DMS114 treated with DMSO at 0.1 percent for 48 hours (cell line): ENCODE measurements around the gene KLRB1.
"Not testable (repeated sequence)": the region's sequence is repeated elsewhere in the genome, so short reads cannot be mapped to it uniquely, and the experiment has no call there.

Experiments used
- DNase-seq: peaks from one replicate; lab custom pipeline; 2025; ENCODE audit not compliant: unreplicated experiment; lab: John Stamatoyannopoulos, UW

Gene KLRB1

DNA sequence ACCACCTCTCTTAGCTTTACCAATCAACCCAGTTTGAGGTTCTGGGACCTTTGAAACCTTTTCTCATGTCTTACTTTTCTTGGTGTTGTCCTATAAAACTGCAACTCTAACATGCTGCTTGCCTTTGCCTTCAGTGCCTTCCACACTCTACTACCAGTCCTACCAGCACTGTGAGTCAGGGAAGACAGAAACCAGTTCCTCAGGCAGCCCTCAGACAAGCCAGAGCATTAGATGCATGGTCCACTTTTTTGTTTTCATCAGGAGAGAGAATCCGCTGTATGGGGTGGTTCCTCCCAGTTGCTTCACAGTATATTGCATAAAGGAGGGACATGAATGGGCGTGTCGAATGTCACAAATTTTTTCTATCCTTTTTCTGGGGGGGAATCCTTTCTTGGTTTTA, 17.3 kb upstream of the KLRB1 start:
- no peak for DNase-seq

DNA sequence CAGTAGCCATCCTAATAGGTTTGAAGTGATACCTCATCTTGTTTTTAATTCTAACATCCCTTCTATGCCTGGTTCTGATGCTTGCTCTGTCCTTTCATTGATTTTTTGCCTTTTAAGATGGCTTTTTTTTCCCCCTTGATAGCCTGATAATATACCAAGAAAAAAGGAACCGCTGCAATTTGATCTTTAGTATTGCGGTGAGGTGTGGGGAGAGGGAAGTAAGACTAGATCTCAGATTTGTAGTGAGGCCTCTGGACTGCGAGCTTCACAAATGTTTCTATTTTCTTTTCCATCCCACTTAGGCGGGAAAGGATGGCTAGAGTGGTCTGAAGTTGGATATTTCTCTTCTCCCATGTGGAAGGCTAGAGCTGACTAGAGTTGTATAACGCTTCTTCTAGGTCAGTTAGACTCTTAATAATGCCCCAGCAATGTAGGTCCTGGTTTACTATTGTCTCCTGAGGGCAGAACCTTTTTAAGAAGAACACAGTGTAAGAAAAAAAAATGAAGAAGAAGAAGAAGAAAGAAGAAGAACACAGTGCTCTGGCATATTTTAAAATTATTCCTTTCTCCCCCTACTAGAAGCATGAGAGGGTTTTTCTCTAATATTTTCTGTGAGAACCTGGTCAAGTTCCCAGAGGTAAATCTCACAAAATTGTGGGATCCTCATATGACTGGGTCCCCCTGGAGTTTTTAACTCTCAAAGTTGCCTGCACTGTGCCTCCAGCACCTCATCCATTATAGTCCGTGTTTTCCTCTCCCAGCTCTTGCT, 11.9 kb upstream of the KLRB1 start:
- no peak for DNase-seq

DNA sequence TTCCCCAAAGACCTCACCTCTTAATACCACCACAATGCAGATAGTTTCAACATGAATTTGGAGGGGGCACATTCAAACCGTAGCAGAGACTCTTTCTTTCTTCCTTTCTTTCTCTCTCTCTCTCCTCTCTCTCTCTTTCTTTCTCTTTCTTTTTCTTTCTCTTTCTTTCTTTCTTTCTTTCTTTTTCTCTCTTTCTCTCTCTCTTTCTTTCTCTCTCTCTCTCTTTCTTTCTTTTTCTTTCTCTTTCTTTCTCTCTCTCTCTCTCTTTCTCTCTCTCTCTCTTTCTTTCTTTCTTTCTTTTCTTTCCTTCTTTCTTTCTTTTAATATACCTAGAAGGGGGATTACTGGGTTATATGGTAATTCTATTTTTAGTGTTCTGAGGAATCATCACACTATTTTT, 11.2 kb upstream of the KLRB1 start:
- not testable (repeated sequence) for DNase-seq

DNA sequence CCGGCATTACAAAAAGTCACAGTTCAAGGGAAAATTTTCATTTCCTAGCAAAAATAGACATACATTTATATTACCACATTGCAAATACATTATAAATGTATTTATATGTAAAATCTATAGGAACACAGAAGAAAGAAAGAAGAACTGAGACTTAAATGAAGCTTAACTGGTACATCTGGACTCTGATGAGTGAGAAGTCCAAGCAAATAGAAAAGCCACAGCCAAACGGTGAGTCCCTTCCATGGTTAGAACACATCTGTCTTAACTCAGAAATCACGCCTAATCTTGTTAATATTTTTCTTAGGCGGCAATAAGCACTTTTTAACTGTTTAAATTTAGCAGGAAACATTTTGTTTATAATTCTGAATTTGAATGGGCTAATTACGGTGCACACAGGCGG, 9.4 kb upstream of the KLRB1 start:
- DNase-seq = no peak

DNA sequence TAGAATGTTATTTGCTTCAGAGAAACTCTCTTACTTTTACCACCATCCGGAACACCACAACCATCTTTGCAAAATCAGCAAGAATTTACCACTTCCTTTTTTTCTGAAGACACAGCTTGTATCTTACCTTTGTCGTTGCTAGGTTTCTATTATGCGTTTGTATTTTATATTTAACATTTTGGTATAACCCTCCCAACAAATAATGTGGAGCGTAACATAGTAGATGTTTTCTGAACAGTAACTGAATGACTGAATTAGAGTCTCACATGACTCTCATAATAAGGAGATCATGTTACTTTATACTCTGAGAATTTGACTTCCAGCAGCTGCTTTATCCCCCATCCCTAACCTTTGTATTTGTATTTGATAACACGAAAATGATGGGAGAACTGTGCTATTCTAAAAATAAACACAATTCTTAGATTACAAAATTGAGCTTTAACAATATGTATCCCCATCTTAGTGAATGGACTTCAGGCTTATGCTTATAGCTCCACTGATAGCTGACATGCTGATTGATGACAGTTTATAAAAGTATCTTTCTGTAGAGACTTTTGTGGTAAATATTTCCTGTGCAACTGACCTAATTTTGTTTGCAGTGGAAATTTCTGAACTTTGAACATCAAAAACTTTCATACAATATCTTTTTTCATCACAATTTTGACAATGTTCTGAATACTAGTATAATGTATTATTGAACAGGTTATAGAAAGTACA, 7.9 kb upstream of the KLRB1 start:
- DNase-seq = no peak

DNA sequence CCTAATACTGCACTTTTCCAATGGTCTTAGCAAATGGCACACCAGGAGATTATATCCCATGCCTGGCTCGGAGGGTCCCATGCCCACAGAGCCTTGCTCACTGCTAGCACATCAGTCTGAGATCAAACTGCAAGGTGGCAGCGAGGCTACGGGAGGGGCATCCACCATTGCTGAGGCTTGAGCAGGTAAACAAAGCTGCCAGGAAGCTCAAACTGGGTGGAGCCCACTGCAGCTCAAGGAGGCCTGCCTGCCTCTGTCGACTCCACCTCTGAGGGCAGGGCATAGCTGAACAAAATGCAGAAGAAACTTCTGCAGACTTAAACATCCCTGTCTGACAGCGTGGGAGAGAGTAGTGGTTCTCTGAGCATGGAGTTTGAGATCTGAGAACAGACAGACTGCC, 2.9 kb upstream of the KLRB1 start:
- DNase-seq = not testable (repeated sequence)

DNA sequence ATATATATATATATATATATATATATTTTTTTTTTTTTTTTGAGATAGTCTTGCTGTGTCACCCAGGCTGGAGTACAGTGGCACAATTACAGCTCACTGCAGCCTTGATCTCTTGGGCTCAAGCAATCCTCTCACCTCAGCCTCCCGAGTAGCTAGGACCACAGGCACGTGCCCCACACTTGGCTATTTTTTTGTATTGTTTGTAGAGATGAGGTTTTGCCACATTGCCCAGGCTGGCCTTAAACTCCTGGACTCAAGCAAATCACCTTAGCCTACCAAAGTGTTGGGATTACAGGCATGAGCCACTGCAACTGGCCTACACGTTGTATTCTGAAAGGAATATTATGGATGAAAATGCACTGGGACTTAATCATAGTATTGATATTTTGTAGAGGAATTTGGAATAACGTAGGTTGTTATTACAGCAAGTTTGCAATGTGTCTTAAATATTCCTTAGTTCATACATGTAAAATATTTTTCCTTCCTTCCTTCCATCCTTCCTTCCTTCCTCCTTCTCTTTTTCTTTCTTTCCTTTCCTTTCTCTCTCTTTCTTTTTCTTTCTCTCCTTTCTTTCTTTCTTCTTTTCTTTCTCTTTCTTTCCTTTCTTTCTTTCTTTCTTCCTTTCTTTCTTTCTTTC, 862 bp downstream of the KLRB1 start:
- no peak for DNase-seq

DNA sequence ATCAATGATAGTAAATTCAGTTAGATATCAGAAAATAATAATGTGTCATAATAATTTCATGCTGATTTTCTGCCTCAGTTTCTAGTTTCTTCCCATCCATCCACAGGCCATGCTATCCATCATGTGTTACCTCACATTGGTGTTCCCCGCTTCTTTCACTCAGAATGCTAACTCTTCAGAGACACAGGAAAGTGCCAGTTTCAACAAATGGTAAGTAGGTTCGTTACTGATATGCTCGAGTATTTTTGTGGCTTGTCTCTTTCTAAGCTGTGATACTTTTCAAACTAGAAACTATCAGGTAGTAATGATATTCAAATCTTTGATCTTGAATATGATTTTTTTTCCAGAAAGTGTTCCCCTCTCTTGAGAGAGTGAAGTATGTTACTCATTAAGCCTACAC, 1.5 kb downstream of the KLRB1 start:
- DNase-seq = no peak

DNA sequence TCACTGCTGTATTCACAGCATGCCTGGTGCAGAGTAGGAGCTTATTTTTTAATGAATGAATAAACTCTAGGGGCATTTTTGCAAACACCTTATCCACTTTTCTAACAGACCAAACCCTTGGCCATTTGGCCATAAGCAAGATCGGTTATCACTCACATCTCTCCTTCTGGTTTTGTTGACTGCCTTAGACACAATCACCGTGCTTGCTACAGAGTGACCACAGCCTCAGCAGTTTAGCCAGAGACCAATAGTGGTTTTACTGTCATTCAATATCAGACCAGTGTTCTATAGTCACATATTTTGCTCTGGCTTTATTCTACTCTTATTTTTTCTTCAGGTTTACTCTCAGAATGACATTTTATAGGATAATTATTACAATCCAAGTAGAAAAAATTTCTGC, 2.2 kb downstream of the KLRB1 start:
- no peak for DNase-seq

DNA sequence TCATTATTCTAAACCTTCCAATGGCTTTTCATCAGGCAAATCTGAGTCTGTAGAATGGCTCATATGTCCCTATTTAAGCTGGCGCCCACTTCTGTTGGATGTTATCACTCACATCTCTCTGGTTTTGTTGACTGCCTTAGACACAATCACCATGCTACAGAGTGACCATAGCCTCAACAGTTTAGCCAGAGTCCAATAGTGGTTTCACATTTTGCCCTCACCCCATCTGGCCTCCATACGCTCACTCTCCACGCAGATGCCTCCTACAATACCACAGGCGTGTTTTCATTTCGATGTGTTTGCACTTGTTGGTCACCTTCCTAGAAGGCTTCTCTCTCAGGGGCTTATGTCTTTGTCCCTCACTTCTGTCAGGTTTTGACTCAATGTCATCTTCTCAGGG, 3.4 kb downstream of the KLRB1 start:
- DNase-seq = no peak

DNA sequence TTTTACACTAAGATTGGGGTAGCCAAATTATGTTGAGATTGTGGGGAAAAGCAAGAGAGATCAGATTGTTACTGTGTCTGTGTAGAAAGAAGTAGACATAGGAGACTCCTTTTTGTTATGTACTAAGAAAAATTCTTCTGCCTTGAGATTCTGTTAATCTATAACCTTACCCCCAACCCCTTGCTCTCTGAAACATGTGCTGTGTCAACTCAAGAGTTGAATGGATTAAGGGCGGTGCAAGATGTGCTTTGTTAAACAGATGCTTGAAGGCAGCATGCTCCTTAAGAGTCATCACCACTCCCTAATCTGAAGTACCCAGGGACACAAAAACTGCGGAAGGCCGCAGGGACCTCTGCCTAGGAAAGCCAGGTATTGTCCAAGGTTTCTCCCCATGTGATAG, 7.3 kb downstream of the KLRB1 start:
- DNase-seq = not testable (repeated sequence)

DNA sequence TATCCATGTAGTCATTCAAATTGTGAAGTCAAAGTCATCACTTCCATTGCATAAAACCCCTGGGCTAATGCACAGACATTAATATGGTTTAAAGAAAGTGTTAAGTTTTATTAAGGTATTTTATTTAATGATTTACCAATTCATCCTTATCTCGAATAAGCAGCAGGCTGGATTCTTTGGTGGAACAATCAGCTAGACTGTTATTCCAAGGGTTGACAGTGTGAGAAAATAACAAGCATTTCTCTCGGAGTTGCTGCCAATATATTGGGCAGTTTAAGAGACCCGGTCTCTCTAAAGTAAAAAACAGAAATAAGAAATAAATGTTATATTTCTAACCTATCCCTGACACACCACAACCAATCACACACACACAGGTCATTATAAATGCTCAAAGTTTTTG, 9.4 kb downstream of the KLRB1 start:
- DNase-seq = no peak

DNA sequence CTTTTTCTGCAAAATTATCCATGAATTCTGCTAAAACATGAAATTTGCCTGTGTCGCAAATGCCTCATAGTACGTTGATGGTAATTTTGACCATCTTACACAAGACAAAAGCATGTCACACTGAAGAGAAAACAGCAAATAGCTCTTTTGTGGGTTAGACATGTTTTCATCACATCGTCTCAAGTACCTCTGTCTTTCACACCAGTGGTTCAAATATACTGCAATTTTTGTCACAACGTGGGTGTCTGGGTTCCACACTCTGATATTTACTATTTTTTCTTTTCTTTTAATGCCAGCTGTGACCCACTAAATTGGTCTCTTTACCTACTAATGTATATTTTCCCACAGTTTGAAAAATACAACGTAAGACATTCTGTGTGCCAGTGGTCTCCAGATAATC, 10.4 kb downstream of the KLRB1 start:
- no peak for DNase-seq

DNA sequence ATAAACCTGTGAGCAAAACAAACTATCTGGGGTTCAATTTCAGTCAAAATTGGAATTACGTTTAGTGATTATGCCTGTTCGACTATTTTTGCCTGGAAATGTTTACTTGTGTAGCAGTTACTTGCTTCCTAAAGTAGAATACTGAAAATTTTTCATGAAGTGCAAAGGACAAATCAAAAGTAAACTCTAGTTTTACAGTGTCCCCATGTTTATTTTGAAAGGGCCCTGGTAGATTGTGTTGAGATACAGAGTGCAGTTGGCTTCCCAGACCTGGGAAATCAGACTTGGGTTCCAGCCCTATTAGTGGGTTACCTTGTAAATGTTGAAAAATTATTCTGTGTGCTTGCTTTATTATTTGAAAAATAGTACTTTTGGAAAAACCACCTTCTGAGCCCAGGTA, 17.3 kb downstream of the KLRB1 start:
- DNase-seq = no peak

DNA sequence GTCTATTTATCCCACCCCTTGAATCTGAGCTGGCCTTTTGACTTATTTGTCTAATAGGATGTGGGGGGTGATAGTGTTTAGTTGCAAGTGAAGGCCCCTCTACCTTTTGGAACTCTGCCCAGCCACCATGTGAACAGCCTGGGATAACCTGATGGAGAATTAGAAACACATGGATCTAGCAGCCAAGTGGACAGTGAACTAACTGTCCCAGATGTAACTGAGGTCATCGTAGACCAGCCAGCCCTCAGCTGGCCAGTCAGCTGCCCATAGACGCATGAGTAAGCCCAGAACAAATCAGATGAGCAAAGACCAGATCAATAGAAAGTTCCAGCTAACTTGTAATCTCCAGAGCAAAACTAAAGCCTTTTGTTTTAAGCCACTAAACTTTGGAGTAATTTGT, 19.0 kb downstream of the KLRB1 start:
- DNase-seq = no peak

DNA sequence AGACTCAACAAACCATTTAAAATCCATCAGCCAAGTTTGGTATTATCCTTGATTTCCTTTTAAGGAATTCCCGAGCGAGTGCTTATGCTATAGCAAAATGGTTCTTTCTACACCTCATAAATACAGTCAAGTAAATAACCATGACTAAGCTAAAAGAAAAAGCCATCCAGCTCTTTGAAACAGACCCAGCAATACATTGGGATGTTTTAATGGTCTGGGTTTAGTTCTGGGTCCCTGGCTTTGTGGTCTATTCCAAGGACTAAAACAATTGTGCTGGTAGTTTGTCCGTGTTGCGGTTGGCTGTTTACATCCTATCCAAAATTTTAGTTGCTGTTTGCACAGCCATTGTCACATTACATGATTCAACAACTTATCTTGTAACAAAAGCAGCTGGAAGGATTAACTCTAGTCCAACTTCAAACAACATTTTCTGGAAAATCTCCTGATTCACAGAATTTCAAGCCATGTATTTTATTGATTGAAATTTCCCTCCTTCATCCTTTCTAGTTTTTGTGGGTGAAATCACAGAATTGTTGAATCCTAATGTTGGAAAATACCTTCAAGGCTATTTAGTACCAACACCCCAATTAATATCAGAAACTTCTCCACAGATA, 19.6 kb downstream of the KLRB1 start:
- no peak for DNase-seq

DNA sequence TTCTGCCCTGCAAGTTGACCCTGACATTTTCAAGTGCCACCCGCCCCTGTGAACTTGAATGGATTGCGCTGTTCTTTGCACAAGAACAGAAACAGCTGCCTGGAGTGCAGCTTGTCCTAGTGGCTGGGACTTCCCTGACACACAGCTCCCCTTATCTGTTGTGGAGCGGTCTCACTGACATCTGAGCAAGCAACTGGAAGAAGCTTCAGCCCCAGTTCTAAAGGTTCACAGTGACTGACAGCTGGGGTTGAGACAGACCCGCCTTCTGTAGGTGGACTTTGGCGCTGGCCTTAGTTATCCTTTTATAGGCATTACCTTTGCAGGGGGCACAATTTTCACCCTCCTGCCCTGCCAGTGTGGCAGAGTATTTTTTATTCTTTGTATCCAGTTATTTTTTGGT, 30.0 kb downstream of the KLRB1 start:
- DNase-seq = not testable (repeated sequence)

DNA sequence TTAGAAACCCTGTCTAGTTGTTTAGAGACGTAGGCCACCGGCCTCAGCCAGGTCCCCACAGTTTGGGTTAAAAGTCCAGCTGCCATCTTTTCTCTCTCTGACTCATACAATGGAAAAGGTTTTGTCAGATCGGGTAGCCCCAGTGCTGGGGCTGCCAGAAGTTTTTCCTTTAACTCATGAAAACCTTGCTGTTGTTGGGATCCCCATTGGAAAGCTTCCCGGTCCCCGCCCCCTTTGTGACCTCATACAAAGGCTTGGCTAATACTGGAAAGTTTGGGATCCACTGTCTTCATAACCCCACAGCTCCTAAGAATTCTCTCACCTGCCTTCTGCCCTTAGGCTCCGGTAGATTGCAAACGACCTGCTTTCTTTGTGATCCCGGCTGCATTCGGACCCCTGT, 40.6 kb downstream of the KLRB1 start:
- DNase-seq = not testable (repeated sequence)

DNA sequence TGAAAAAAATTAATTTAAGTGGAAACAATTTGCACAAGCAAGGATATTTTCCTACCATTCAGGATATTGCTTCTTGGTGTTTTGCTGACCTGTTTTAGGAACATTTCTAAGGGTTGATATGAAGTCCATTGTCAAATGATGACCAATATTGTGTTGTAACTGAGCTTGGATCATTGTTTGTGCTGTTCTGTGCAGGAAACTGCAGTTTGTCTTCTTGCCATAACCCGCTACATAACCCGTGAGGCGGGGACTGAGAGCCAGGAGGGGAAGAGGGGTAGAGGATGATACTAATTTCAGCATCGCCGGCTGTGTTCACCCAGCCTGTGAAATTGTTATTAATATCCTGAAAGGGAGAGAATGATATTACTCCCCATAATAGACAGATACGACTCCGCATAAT, 41.6 kb downstream of the KLRB1 start:
- not testable (repeated sequence) for DNase-seq

DNA sequence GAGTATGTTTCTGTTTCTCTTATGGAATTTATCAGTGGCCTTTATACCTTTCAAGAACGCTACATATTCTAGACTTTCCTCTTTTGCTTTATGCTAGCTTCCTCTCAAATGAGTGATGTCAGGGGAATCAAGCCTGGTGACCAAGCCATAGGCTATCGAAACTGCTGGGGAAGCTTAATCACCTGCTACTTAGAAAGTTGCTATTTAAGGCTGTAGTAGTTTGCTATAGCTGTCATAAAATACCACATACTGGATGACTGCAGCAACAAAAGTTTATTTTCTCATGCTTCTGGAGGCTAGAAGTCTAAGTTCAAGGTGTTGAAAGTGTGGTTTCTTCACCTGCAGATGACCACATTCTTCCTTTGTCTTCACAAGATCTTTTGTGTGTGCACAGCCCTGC, 43.3 kb downstream of the KLRB1 start:
- DNase-seq = not testable (repeated sequence)

DNA sequence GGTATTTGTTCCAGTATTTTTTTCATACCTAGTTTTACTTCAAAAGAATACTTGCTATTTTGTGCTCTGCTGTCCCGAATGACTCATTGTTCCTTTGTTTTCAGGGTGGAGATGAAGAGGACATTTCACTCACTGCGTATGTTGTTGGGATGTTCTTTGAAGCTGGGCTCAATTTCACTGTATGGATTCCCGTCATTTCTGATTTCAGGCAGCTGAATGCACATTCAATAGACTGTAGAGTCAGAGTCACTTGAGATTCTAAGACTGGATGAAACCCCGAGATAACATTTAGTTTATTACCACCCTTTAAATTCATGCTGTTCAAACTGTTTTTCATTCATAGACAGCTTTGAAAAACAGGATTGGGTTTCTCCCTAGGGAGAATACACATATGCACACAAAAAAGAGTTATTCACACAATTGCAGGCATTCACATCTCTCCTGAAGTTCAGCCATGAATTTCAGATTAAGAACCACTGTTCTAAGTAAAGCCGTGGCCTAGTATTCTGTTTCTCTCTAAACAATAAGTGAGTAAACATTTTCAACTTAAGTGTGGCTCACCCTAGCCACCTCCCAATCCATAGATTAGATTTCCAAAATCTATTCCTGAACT, 44.8 kb downstream of the KLRB1 start:
- DNase-seq = not testable (repeated sequence)
